GM18511 (cell line): ENCODE measurements around the gene EFNA2.
"Not testable (repeated sequence)": the region's sequence is repeated elsewhere in the genome, so short reads cannot be mapped to it uniquely, and the experiment has no call there.

Experiments used
- ATAC-seq: cut with Tn5 transposase; IDR thresholded peaks from one replicate; pipeline ENCODE4 v1.9.1; 2021; ENCODE audit warnings: mild to moderate bottlenecking, moderate library complexity; ENCODE audit not compliant: unreplicated experiment

EFNA2 gene

GRCh38 chr19:1285737-1286360 lies at the start of gene EFNA2:
EFNA2 (plus strand) TSS chr19:1285873; CDS start chr19:1286169, 296 bp downstream.
- ATAC-seq = no peak

GRCh38 chr19:1236576-1236975 lies 49.1 kb upstream of the EFNA2 start:
- no peak for ATAC-seq

- no peak for ATAC-seq
Observed at GRCh38 chr19:1237027-1237659, 48.5 kb upstream of the EFNA2 start.

- no peak for ATAC-seq
Observed at GRCh38 chr19:1237754-1238368, 47.8 kb upstream of the EFNA2 start, which contains the start of gene CBARP. CBARP (minus strand) TSS chr19:1238005; CDS start chr19:1236100, 1,905 bp downstream.

GRCh38 chr19:1238369-1239303 lies 47.0 kb upstream of the EFNA2 start:
- ATAC-seq = no peak

GRCh38 chr19:1239420-1239795 lies 46.3 kb upstream of the EFNA2 start:
- ATAC-seq = no peak

- peak; percentile 44 for ATAC-seq
Observed at GRCh38 chr19:1239796-1240737, 45.6 kb upstream of the EFNA2 start.

GRCh38 chr19:1240925-1241324 lies 44.7 kb upstream of the EFNA2 start:
- no peak for ATAC-seq

GRCh38 chr19:1241417-1242095 lies 44.1 kb upstream of the EFNA2 start, which contains the start of gene ATP5F1D:
ATP5F1D (plus strand) TSS chr19:1241751; CDS start chr19:1241851, 100 bp downstream.
- no peak for ATAC-seq

- no peak for ATAC-seq
Observed at GRCh38 chr19:1243768-1244692, 41.6 kb upstream of the EFNA2 start.

- no peak for ATAC-seq
Observed at GRCh38 chr19:1244693-1245451, 40.8 kb upstream of the EFNA2 start.

- ATAC-seq = no peak
Observed at GRCh38 chr19:1245494-1246264, 40.0 kb upstream of the EFNA2 start.

GRCh38 chr19:1246265-1247087 lies 39.2 kb upstream of the EFNA2 start:
- not testable (repeated sequence) for ATAC-seq

- no peak for ATAC-seq
Observed at GRCh38 chr19:1247748-1248138, 37.9 kb upstream of the EFNA2 start.

- ATAC-seq = peak; percentile 17
Observed at GRCh38 chr19:1248139-1248785, 37.4 kb upstream of the EFNA2 start, which contains the start of gene MIDN. MIDN (plus strand) TSS chr19:1248583; CDS start chr19:1250297, 1,714 bp downstream.
